ENCODE results near the gene GOLGA6L7.
"Not testable (repeated sequence)": the region's sequence is repeated elsewhere in the genome, so short reads cannot be mapped to it uniquely, and the experiment has no call there.

- TF ChIP-seq CTCF (IDR thresholded peaks at IDR 0.05; ENCODE audit: low read depth, low read length); POLR2A (IDR thresholded peaks at IDR 0.05; ENCODE audit: extremely low read depth, insufficient read length); MAX (IDR thresholded peaks at IDR 0.05; ENCODE audit: low read depth, low read length); MYC (IDR thresholded peaks at IDR 0.05; ENCODE audit: low read depth, low read length): not testable (repeated sequence)
Observed at GRCh38 chr15:28847959-28848358, 485 bp downstream of the GOLGA6L7 start.
